GM19193 (cell line): ENCODE measurements around the gene MAP1LC3A.

Experiments
- POLR2A ChIP-seq: IDR thresholded peaks from 4 replicates; pipeline ENCODE4 v1.6.1; 2011; ENCODE audit not compliant: insufficient read depth, insufficient read length; ENCODE audit errors: extremely low read depth

Gene MAP1LC3A

GRCh38 chr20:34525709-34526416, 32.7 kb upstream of the MAP1LC3A start:
- no peak for TF ChIP-seq POLR2A

DNA sequence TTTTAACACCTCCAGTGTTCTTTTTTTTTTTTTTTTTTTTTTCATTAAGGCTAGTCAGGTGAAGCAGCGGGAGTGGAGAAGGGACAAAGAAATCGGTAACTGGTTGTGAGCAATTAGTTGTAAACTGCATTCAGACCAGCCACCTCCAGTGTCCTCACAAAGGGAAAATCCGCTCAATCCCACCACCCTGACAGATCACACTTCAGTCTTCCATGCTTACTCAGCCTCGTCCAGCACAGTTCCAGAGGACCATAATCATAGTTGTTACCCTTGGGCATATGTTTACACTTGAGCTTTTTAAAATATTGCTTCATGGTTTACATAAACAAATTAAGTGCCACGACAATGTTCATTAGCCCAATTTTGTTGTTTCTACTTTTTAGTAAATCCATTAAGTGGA, 32.1 kb upstream of the MAP1LC3A start:
- TF ChIP-seq POLR2A, result no peak

GRCh38 chr20:34527016-34527415, 31.5 kb upstream of the MAP1LC3A start:
- TF ChIP-seq POLR2A, result no peak

DNA sequence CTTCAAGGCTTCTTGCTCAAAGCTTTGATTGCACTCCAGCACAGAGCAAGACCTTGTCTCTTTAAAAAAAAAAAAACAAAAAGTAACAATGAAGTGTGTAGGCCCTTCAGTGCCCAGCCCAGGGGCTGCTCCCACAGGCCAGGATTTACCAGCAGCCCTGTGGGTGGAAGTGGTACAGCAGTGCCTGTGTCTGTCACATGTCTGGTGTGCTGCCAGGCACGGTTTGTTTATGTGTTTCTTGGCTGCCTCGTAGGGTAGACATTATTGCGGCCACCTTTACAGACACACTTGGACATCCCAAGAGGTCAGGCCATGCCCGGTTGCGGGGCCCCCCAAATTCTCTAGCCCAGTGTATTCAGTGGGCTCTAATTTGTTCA, 29.6 kb upstream of the MAP1LC3A start:
- no peak for TF ChIP-seq POLR2A

DNA sequence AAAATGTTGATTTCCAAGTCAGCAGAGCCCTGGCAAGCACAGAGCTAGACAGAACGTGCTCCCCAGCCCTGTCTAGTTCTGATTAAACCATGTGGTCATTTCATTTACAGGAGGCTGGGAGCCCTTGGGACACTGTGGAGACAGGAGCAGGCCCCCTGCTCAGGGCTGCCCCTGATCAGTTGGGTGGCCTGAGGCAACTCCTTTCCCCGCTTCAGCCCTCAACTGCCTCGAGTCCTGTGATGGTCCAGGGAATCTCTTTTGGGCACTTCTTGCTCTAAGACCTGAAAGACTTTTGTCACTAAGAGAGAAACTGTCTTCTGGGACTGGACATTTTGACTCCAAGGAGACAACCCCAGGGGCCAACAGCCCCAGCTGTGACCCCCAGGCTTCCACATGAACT, 28.8 kb upstream of the MAP1LC3A start:
- TF ChIP-seq POLR2A, result no peak

GRCh38 chr20:34530342-34530741, 28.2 kb upstream of the MAP1LC3A start:
- no peak for TF ChIP-seq POLR2A

- no peak for TF ChIP-seq POLR2A
These were observed 26.8 kb upstream of the MAP1LC3A start for GRCh38 chr20:34531608-34532265.

- no peak for TF ChIP-seq POLR2A
These were observed 26.2 kb upstream of the MAP1LC3A start for GRCh38 chr20:34532320-34532719.

- TF ChIP-seq POLR2A, result no peak
These were observed 25.8 kb upstream of the MAP1LC3A start for GRCh38 chr20:34532756-34533155.

GRCh38 chr20:34534391-34535165, 23.9 kb upstream of the MAP1LC3A start:
- no peak for TF ChIP-seq POLR2A

- TF ChIP-seq POLR2A, result no peak
These were observed 23.1 kb upstream of the MAP1LC3A start for GRCh38 chr20:34535301-34535840.

- no peak for TF ChIP-seq POLR2A
These were observed 22.7 kb upstream of the MAP1LC3A start for GRCh38 chr20:34535857-34536256.

- TF ChIP-seq POLR2A, result no peak
These were observed 21.6 kb upstream of the MAP1LC3A start for GRCh38 chr20:34536798-34537394.

DNA sequence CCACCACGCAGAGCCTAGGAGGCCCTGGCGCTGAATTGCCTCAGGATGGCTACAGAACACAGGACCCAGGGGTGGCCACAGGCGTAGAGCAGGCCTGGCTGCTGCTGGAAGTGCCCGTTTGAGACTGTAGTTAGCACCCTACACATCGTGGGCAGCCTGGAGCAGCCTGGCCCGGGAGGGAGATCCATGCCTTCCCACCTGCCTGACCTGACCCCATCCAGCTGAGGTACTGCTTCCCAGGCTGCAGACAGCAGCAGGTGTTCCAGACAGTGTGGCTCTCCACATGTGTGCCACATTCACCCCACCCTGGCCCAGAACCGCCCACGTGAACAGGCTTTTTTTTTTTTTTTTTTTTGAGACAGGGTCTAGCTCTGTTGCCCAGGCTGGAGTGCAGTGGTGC, 20.9 kb upstream of the MAP1LC3A start:
- TF ChIP-seq POLR2A, result no peak

DNA sequence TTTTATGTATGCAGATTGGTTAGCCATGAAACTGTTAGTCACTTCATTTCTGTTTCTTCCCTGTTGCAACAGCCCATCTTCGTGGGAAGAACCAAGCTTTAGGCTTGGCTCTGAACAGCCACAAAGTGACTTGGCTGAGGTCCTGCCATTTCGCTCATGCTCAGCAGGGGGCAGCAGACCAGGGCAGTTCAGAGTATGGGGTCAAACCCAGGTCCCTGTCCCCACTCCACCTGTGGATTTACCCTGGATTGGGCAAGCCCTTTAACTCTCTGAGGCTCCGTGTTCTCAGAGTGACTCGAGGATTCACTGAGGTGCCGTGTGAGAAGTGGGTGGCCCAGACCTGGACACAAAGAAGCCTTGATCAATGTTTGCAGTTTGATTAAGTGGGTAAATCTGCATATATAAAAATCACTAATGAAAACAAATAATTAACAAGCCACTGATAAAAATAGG, 19.8 kb upstream of the MAP1LC3A start:
- TF ChIP-seq POLR2A, result no peak
